ENCODE data around the gene PDLIM1. TPM values are rescaled to one million over a fixed set of nuclear protein-coding genes. Genes with fewer than 3 reads are reported as not detected.

The PDLIM1 gene
- polyA plus RNA-seq, 3 donors: 1.9 to 5.2 (median 4.8) TPM

DNA sequence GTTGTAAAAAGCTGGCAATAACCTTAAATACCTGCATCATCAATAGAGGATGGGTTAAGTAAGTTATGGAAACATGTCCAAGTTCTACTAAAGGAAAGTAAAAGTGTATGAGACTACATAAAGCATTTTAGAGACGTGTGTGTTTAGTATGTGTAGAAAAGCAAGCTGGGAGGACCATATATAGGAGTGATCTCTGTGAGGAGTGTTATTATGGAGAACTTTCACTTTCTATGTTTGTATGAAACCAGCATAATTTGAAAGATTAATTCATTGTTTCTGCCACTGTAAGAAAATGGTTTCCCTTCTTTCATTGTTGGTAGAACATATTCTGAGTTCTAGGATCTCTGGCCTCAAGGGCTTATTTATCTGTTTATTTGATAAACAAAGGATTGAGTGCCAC is 19.2 kb upstream of the PDLIM1 start:
- 20% methylated on average over 1 of the region's 1 CpG for WGBS (ENCODE audit: insufficient coverage)
- Histone ChIP-seq H3K4me1 (ENCODE audit: control insufficient read depth in 1 of 2, insufficient read depth in 2 of 2, low read length in 2 of 2) (no peaks in the 10 kb centered on the region), H3K27ac (ENCODE audit: low read depth in 1 of 2, low read length in 2 of 2) (no peak overlapping the region), H3K36me3 (replicated peaks in 1 of 2; ENCODE audit: control insufficient read depth in 1 of 2, insufficient read depth in 2 of 2, low read length in 2 of 2) (no peaks in the 10 kb centered on the region), H2AFZ (ENCODE audit: insufficient read depth, low read depth, low read length, poor library complexity, severe bottlenecking) (no peak overlapping the region), H3K9ac (ENCODE audit: insufficient read depth, low read length, poor library complexity, severe bottlenecking) (no peak overlapping the region), H3K9me3 (replicated peaks in 1 of 2; ENCODE audit: control insufficient read depth in 1 of 2, insufficient read depth in 1 of 2, low read length in 2 of 2) (no peaks in the 10 kb centered on the region), H4K20me1 (ENCODE audit: insufficient read depth, low read length) (no peaks in the 10 kb centered on the region), H3K27me3 (ENCODE audit: control insufficient read depth in 2 of 2, insufficient read depth in 2 of 2, low read length in 2 of 2) (no peaks in the 10 kb centered on the region), H3K79me2 (ENCODE audit: insufficient read depth, low read length) (no peaks in the 10 kb centered on the region), H3K4me2 (replicated peaks; ENCODE audit: extremely low read depth, low read length, poor library complexity, severe bottlenecking) (no peak overlapping the region), H3K4me3 (replicated peaks in 1 of 3; ENCODE audit: low read depth in 2 of 3, low read length in 3 of 3) (no peak overlapping the region)
- no peak for DNase-seq
- intact Hi-C loops (cut with micrococcal nuclease): no loop called here
- Mint-ChIP-seq H3K36me3 (no peaks in the 10 kb centered on the region), H3K4me3 (no peak overlapping the region), H3K27ac (no peak overlapping the region), H3K9me3 (no peaks in the 10 kb centered on the region), H3K27me3 (ENCODE audit: low read depth in 3 of 3) (peaks cover 1 to 9% (median 8%) of the 10 kb centered on the region in 3 donors), H3K4me1 (peaks cover 19% of the 10 kb centered on the region)
- TF ChIP-seq, protein P1, sequence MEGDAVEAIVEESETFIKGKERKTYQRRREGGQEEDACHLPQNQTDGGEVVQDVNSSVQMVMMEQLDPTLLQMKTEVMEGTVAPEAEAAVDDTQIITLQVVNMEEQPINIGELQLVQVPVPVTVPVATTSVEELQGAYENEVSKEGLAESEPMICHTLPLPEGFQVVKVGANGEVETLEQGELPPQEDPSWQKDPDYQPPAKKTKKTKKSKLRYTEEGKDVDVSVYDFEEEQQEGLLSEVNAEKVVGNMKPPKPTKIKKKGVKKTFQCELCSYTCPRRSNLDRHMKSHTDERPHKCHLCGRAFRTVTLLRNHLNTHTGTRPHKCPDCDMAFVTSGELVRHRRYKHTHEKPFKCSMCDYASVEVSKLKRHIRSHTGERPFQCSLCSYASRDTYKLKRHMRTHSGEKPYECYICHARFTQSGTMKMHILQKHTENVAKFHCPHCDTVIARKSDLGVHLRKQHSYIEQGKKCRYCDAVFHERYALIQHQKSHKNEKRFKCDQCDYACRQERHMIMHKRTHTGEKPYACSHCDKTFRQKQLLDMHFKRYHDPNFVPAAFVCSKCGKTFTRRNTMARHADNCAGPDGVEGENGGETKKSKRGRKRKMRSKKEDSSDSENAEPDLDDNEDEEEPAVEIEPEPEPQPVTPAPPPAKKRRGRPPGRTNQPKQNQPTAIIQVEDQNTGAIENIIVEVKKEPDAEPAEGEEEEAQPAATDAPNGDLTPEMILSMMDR (IDR thresholded peaks at IDR 0.05): no peak

DNA sequence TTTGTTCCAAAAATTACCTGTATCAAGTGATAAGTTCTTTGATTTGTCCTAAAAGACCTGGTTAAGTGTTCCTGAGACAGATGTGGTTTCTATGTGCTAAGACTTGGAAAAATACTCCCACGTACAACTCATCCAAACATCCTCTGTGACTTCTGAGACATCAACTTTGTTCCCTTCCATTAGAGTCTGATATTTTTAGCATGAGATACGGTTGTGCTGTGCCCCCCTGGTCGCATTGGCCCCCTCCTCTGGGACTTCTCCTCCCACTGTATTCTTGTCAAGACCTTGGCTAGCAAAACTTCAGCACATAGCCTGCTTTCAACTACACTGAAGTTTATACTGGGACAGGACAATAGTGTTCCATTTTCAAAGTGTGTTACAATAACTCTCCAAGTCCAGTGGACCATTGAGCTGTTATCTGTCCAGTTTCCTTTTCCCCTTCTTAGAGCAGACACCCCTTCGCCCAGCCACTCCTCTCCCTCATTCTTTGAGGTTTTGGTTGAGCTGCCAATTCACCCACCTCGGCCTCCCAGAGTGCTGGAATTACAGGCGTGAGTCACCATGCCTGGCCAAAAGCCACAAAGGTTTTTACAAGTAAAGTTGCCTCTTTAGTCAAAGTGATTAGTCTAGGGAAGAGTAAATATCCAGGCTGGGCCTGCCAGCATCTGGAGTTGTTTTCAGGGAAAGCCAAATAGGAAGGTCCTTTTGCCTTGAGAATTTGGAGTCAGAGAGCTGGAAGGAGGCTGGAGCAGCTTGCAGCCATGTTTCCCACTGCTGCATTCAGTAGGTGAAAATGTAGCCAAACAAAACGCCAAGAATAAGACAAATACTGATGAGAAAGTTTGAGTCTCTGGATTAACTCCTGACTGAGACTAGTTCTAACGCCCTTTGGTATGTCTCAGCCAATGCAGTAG is 17.8 kb upstream of the PDLIM1 start:
- no peaks in the 10 kb centered on the region for H3K4me1 ChIP-seq (ENCODE audit: control insufficient read depth in 1 of 2, insufficient read depth in 2 of 2, low read length in 2 of 2)
- Mint-ChIP-seq H3K36me3 (no peaks in the 10 kb centered on the region), H3K27me3 (ENCODE audit: low read depth in 3 of 3) (peaks cover 1 to 9% (median 6%) of the 10 kb centered on the region in 3 donors), H3K27ac (no peak overlapping the region), H3K4me3 (no peak overlapping the region), H3K4me1 (peaks cover 19% of the 10 kb centered on the region), H3K9me3 (no peaks in the 10 kb centered on the region)
- no peaks in the 10 kb centered on the region for H3K79me2 ChIP-seq (ENCODE audit: insufficient read depth, low read length)
- intact Hi-C loops (cut with micrococcal nuclease): no loop called here
- H3K27ac ChIP-seq (ENCODE audit: low read depth in 1 of 2, low read length in 2 of 2): no peak overlapping the region
- no peak overlapping the region for H3K4me3 ChIP-seq (replicated peaks in 1 of 3; ENCODE audit: low read depth in 2 of 3, low read length in 3 of 3)
- no peaks in the 10 kb centered on the region for H3K9me3 ChIP-seq (replicated peaks in 1 of 2; ENCODE audit: control insufficient read depth in 1 of 2, insufficient read depth in 1 of 2, low read length in 2 of 2)
- no peak for DNase-seq
- no peaks in the 10 kb centered on the region for H3K36me3 ChIP-seq (replicated peaks in 1 of 2; ENCODE audit: control insufficient read depth in 1 of 2, insufficient read depth in 2 of 2, low read length in 2 of 2)
- no peak overlapping the region for H3K4me2 ChIP-seq (replicated peaks; ENCODE audit: extremely low read depth, low read length, poor library complexity, severe bottlenecking)
- H2AFZ ChIP-seq (ENCODE audit: insufficient read depth, low read depth, low read length, poor library complexity, severe bottlenecking): no peak overlapping the region
- H3K27me3 ChIP-seq (ENCODE audit: control insufficient read depth in 2 of 2, insufficient read depth in 2 of 2, low read length in 2 of 2): no peaks in the 10 kb centered on the region
- TF ChIP-seq, protein P1 (IDR thresholded peaks at IDR 0.05): no peak
- 78% methylated on average over 6 of the region's 8 CpGs for WGBS (ENCODE audit: insufficient coverage)
- H3K9ac ChIP-seq (ENCODE audit: insufficient read depth, low read length, poor library complexity, severe bottlenecking): no peak overlapping the region
- H4K20me1 ChIP-seq (ENCODE audit: insufficient read depth, low read length): no peaks in the 10 kb centered on the region

Measured in CD14-positive monocyte (primary cell).